GM20431 (cell line): ENCODE measurements around the gene RAP1A.
"Not testable (repeated sequence)": the region's sequence is repeated elsewhere in the genome, so short reads cannot be mapped to it uniquely, and the experiment has no call there.

Experiments used
- in situ Hi-C: fragments of 300-500 bp; cut with MseI, MboI; formaldehyde crosslinking; loops from one replicate; pipeline ENCODE4 v1.15.0; 2020; ENCODE audit warnings: low sequenced_read_pairs; ENCODE audit not compliant: unreplicated experiment

Gene RAP1A

DNA sequence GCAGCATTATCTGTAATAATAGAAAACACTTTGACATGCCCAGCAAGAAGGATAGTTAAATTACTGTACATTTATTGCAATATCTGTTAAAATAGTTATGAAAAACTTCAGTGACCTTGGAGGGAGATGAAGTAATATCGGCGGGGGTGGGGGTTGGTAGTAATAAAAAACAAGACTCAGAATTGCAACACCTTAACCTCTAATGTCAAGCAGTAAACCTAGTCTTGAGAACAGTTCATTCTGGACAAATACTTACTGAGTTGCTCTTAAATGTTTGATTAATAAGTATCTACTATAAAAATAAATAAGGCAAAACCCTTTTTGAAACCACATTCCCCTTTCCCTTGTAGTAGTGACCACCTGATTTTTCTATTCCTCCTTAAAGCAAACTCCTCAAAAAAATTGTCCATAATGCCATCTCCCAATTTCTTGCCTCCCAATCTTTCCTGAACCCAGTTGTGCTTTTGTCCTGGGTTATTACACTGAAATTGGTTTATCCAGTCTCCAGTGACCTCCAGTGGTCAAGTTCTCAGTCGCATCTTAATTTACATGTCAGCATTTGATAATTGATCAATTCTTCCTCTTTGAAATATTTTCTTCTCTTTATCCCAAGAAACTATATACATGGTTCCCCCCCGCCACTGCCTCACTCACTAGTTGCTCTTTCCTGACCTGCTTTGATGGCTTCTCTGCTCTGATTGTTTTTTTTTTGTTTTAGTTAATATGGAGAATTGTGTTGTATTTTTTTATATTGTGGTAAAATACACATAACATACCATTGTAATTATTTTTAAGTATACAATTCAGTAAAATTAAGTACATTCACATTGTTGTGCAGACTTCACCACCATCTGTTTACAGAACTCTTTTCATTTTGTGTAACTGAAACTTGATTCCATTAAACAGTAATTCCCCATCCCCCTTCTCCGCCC is 36.8 kb downstream of the RAP1A start:
- in situ Hi-C loops: loop anchor here (25.0 kb wide), 1 partner anchor 144 kb away; the partner anchor contains the start of genes ADORA3 and TMIGD3

DNA sequence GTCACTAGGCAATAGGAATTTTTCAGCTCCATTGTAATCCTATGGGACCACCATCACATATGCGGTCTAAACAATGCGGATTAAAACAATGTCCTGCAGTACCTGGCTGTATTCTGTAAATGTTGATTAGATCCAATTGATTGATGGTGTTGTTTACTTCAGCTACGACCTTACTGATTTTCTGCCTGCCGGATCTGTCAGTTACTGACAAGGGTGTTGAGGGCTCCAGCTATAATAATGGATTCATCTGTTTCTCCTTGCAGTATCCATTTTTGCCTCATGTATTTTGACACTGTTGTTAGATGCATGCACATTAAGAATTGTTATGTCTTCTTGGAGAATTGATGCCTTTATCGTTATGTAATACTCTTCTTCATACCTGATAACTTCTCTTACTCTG is 39.0 kb downstream of the RAP1A start:
- in situ Hi-C loops: loop anchor here (25.0 kb wide), 1 partner anchor 146 kb away; the partner anchor contains the start of genes ADORA3 and TMIGD3

DNA sequence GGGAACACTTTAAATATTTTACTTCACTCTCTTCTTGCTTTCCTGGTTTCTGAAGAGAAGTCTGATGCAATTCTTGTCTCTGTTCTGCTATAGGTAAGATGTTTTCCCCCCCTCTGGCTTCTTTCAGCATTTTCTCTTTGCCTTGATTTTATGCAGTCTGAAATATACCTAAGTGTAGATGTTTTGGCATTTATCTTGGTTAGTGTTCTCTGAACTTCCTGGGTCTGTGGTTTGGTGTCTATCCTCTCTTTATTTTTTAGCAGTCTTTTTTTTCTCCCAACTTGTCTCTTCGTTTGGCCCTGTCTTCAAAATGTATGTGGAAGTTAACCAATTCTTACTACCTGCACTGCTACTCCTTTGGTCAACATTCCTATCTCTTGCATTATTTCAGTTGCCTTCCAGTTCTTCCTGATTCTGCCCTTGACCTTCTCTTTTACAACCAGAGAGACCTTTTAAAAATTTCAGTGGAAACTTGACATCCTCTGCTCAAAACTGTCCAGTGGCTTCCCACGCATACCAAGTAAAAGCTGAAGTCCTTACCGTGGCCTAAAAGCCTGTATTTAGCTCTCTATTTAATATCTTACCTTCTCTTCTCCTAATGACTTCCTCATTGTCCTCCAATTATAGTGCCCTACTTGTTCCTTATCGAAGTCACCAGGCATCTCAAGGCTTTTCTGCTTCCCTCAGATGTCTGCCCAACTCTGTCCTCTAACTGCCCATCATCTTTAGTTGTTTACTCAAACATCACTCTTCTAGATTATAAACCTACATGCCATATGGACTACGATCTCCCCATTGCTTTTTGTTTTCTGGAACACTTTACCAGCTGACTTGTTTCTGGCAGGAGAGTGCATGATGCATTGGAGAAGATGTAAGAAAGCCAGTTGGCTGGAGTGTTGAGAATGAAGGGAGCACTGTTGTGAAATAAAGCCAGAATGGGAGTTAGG is 40.9 kb downstream of the RAP1A start:
- in situ Hi-C loops: loop anchor here (25.0 kb wide), 1 partner anchor 148 kb away; the partner anchor contains the start of genes ADORA3 and TMIGD3

DNA sequence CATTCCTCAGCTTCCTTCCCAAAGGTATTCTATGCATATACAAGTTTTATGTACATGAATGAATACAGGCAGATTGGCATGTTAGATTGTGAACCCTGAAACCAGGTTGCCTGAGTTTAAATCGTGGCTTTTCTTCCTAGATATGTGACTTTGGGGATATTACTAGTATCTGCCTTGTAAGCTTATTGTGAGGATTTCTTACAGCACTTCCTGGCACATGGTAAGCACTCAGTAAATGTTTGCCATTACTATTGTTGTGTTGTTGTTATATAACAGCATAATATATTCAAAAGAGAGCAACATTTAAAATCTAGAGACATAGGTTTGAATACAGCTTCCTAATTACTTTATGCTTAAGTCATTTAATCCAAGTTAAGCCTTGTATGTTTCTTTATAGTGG is 45.1 kb downstream of the RAP1A start:
- in situ Hi-C loops: loop anchor here (25.0 kb wide), 1 partner anchor 152 kb away; the partner anchor contains the start of genes ADORA3 and TMIGD3

DNA sequence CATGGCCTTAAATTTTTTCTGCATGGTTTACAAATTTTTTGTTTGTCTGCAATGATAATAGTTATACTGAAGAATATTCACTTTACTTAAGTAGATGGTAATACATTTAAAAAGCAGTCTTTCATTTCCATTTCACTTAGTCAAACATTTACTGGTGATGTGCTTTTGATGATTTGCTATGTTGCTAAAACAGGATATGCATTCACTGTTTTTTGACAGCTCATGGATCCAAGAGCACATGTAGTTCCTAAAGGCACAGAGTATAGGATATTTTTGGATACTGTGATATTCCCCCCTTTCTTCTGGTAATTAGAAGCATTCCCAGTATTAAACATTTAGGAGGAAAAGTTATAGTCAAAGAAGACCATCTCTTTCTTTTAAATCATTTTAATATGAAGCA is 45.9 kb downstream of the RAP1A start:
- in situ Hi-C loops: loop anchor here (25.0 kb wide), 1 partner anchor 153 kb away; the partner anchor contains the start of genes ADORA3 and TMIGD3

DNA sequence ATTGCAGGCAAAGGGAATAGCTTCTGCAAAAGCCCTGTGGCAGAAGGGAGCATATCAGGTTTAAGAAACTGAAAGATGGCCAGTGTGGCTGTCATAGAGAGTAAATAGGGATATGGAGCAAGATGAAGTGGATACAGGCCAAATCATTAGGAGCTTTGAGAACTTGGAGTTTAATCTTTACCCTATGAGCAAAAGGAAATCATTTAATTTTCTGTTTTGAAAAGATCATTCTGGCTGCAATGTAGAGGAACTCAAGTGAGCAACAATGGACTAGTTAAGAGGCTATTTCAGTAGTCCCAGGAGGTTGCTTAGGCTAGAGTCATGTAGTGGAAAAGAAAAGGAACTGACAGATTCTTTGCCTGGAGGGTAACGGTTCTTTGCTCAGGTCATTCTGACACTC is 47.2 kb downstream of the RAP1A start:
- in situ Hi-C loops: loop anchor here (25.0 kb wide), 1 partner anchor 155 kb away; the partner anchor contains the start of genes ADORA3 and TMIGD3

DNA sequence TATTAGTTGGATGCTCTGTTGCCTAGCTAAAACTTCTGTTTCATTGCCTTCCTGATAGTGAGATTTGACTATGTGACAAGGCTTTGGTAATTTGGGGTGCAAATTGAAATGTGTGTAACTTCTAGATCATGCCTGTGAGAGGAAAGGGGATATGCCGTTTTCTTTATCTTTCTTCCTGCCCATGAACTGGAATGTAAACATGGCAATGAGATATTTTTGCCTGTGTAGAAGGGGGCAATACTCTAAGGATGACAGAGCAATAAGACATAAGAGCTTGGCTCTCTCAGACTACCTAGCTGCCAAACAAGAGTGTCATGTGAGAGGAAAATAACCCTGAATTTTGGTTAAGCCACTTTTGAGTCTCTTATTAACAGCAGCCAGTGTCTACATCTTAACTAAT is 49.7 kb downstream of the RAP1A start:
- in situ Hi-C loops: loop anchor here (25.0 kb wide), 1 partner anchor 157 kb away; the partner anchor contains the start of genes ADORA3 and TMIGD3

DNA sequence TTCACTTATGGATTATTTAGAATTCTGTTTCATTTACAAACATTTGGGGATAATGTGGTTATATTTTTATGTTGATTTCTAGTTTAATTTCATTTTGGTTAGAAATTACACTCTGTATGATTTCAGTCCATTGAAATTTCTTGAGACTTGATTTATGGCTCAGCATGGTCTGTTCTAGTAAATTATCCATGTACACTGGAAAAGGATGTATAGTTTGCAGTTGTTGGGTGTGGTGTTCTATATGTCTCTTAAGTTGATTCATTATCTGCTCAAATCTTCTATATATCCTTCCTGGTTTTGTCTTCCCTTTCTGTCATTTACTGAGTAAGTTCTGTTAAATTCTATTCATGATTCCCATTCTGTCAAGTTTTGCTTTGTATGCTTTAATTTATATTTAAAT is 52.3 kb downstream of the RAP1A start:
- in situ Hi-C loops: loop anchor here (25.0 kb wide), 1 partner anchor 160 kb away; the partner anchor contains the start of genes ADORA3 and TMIGD3

DNA sequence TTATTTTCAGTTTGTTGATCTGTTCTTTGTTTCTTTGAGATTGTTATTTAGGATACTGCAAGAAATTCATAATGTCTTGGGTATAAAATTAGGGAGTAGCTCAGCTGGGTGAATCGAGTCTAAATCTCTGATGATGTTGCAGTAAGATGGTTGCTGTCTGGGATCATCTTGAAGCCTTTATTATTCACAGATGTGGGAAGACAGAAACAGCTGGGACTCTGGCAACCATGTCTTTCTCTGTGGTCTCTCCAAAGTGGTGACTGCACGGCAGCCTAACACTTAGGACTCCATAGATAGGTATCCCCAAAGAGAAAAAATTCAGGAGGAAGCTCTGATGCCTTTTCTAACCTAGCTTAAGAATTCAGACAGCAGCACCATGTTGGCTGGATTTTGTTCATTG is 52.7 kb downstream of the RAP1A start:
- in situ Hi-C loops: loop anchor here (25.0 kb wide), 1 partner anchor 160 kb away; the partner anchor contains the start of genes ADORA3 and TMIGD3

DNA sequence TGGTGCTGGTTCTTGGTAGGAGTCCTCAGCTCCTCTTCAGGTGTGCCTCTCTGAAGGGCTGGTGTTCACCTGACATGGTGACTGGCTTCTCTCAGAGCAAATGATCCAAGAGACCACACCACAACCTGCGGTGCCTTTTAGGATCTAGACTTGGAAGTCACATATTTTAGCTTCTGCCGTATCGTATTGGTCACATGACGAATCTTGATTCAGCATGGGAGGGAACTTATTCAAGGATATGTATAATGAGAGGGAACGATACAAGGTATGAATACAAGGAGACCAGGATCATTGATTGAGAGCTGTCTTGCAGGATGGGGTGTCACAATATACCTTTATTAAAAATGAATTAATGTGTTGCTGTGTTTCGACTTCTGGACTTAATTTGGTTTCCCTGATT is 58.0 kb downstream of the RAP1A start:
- in situ Hi-C loops: no loop called here

DNA sequence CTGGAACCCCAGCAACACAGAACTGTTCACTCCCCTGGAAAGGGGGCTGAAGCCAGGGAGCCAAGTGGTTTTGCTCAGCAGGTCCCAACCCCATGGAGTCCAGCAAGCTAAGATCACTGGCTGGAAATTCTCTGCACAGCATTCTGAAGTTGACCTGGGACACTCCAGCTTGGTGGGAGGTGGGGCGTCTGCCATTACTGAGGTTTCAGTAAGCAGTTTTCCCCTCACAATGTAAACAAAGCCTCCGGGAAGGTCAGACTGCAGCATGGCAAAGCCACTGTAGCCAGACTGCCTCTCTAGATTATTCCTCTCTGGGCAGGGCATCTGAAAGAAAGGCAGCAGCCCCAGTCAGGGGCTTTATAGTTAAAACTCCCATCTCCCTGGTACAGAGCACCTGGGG is 60.0 kb downstream of the RAP1A start:
- in situ Hi-C loops: no loop called here

DNA sequence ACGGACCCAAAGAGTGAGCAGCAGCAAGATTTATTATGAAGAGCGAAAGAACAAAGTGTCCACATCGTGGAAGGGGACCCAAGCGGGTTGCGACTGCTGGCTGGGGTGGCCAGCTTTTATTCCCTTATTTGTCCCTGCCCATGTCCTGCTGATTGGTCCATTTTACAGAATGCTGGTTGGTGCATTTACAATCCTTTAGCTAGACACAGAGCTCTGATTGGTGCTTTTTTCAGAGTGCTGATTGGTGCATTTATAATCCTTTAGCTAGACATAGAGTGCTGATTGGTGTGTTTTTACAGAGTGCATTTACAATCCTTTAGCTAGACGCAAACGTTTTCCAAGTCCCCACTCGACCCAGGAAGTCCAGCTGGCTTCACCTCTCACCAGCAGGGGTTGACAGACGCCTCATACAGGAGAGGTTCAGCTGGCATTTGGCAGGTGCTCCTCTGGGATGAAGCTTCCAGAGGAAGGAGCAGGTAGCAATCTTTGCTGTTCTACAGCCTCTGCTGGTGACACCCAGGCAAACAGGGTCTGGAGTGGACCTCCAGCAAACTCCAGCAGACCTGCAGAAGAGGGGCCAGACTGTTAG is 60.7 kb downstream of the RAP1A start:
- in situ Hi-C loops: not testable (repeated sequence)

DNA sequence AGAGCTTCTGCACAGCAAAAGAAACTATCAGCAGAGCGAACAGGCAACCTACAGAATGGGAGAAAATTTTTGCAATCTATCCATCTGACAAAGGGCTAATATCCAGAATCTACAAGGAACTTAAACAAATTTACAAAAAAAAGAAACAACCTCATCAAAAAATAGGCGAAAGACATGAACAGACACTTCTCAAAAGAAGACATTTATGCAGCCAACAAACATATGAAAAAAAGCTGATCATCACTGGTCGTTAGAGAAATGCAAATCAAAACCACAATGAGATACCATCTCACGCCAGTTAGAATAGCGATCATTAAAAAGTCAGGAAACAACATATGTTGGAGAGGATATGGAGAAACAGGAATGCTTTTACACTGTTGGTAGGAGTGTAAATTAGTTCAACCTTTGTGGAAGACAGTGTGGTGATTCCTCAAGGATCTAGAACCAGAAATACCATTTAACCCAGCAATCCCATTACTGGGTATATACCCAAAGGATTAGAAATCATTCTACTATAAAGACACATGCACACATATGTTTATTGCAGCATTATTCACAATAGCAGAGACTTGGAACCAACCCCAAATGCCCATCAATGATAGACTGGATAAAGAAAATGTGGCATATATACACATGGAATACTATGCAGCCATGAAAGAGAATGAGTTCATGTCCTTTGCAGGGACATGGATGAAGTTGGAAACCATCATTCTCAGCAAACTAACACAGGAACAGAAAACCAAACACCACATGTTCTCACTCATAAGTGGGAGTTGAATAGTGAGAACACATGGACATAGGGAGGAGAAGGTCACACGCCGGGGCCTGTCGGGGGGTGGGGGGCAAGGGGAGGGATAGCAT is 65.9 kb downstream of the RAP1A start:
- in situ Hi-C loops: not testable (repeated sequence)

DNA sequence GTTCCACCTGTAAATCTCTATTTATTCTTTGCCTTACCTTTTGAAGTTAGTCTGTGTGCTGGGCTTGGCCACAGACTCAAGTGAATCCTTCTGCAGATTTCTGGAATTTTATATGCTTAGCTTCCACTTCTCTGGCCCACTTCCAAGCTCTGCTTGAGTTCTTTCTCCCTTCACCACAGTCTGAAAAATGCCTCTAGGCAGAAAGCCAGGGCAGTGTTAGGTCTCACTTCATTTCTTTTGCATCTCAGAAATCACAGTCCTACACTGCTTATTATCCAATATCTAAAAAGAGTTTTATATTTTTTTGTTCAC is 70.7 kb downstream of the RAP1A start:
- in situ Hi-C loops: no loop called here

DNA sequence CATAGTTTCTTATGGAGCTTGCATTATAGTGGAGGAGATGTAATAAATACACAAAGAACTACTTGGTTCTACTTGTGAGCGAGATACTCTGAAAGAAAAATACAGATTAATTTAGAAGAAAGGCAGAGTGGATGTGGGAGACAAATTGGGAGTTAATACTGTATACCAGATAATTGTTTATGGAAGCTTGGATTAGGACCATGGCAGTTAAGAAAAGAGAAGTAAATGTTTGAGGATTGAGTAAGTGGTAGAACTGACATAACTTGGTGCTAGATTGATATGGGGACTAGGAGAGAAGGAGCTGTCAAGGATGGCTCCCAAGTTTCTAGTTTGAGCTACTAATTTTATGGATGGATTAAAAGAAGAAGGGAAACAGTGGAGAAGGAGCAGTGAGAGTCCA is 72.3 kb downstream of the RAP1A start:
- in situ Hi-C loops: no loop called here

DNA sequence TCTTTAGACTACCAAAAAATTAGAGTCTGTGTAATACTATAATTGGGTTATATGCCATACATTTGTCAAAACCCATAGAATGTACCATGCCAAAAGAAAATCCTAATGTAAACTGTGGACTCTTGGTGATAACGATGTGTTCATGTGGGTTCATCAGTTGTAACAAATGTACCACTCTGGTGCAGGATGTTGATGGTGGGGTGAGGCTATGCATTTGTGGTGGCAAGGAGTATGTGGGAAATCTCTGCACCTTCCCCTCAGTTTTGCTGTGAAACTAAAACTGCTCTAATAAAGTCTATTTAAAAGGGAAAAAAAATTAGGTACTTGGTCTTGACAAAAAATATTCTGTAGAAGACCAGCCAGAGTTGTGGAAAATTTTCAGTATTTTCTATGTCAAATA is 76.2 kb downstream of the RAP1A start:
- in situ Hi-C loops: no loop called here

DNA sequence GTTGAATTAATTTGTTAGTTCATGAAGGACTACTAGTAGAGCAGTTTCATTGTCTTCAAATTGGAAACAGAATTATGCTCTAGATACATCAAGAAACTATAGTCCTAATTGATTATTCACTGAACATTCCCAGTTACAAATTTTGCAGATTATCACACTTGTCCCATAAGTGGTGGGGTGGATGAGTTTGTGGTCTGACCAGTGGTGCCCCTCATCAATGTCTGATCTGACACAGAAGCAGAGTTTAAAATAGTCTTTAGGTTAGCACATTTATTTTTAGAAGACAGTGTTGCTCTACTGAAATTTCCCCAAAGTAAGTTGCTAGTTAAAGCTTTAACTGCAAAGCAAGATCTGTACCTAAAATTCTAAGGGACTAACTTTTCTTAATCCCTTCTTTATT is 76.7 kb downstream of the RAP1A start:
- in situ Hi-C loops: no loop called here

DNA sequence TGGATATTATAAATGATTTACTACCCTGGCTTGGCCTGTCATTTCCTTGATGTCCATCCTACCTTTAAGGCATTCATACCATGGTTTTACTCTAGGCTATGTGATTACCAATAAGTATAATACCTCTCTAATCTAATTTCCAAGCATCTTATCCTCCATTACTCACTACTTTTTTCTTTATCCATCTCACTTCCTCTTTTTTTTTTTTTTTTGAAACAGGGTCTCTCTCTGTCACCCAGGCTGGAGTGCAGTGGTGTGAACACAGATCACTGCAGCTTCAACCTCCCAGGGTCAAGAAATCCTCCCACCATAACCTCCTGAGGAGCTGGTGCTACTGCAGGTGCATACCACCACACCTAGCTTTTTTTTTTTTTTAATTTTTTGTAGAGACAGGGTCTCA is 79.7 kb downstream of the RAP1A start:
- in situ Hi-C loops: no loop called here

DNA sequence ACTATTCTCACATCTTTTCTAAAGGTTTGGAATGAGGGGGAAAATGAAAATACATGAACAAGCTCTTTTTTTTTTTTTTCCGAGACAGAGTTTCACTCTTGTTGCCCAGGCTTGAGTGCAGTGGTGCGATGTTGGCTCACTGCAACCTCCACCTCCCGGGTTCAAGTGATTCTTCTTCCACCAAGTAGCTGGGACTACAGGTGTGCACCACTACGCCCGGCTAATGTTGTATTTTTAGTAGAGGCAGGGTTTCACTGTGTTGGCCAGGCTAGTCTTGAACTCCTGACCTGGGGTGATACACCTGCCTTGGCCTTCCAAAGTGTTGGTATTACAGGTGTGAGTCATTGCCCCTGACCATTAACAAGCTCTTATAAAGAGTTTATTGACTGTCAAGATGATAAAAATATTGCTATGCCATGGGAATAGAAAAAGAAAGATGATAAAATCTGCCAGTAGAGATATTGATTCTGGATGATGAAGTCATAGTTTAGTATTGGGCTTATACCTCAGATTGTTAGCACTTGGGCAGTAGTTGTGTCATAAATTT is 83.0 kb downstream of the RAP1A start:
- in situ Hi-C loops: no loop called here
